GM20431 (cell line): ENCODE data around the gene VPS26B.

Experiments used
- in situ Hi-C: fragments of 300-500 bp; cut with MseI, MboI; formaldehyde crosslinking; loops from one replicate; pipeline ENCODE4 v1.15.0; 2020; ENCODE audit warnings: low sequenced_read_pairs; ENCODE audit not compliant: unreplicated experiment

VPS26B gene

DNA sequence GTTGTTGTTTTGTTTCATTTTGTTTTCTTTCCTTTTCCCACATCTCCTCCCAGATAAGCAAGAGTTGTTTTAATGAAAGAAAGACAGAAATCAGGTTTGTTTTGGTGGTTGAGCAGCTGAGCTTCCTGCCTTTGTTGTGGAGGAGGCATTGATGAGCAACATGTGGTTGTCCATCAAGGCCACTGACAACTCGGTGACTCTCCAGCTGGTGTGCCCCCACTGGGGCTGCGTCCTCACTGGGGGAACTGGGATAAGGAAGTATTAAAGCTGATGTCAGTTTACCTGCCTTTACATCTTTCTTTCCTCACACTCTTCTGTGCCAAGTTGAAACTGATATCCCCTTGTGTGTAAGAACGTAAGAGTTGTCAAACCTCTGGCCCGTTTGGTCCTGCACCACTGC is 5.9 kb downstream of the VPS26B start:
- in situ Hi-C loops: no loop called here

DNA sequence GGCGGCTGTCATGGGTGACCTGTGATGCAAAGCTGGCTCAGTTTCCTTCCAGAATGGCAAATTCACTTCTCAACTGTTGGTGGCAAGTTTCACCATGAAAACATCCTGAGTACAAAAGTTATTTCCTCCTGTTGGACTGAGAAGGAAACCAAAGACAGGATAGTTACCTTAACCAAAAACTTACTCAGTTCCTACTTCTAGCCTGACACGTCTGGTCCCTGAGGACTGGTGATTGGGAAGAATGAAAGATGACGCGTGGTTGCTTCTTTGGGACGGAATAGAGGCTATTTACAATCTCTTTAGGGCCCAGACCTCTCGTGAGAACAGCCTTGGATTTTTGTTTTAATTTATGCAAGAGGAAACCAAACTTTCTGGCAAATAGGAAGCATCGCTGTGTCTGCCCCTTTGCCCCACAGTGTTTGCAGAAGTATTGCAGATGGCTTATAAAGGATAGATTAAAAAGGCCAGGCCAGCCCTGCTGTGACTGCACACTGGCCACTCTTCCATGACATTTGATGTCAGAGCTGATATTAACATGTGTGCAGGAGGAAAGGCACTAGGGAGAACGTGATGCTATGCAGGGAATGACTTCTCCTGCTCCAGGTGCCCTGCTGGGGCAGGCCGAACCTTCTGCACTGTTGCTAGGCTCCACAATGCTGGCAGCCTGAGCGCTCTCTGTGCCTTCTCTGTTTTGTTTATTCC is 7.6 kb downstream of the VPS26B start:
- in situ Hi-C loops: no loop called here

DNA sequence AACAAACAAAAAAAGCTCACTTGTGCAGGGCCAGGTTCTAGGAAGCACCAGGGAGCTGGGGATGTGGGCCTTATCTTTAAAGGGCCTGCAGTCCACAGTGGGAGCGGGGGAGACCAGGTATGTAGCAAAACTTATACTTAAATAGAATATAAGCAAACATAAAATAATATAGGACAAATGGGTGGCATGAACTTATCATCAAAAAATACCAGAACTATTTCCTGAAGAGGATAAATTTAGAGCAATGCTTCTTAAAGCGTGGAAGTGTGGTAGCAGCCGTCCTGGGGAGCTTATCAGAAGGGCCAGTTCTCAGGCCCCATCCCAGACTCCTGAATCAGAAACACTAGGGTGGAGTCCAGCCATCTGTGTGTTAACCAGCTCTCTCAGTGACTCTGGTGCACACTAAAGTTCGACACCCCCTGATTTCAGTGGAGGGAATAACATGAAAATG is 9.3 kb downstream of the VPS26B start:
- in situ Hi-C loops: no loop called here

DNA sequence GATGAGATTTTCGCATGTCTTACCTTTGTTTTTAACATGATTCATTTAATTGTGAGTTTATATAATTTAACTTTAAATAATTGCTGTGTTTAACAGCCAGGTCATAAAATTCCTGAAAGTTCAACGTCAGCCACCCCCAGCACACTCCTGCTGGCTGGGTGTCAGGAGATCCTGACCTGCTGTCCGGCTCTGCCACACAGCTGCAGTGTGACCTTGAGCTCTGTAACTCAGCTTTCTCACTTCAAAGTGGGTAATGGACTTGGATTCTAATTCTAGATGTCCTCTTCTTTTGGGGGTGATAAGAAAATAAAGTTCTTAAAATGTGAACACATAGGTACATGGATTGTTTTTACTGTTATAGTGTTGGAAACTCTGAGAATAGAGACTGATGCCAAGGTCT is 10.9 kb downstream of the VPS26B start:
- in situ Hi-C loops: no loop called here

DNA sequence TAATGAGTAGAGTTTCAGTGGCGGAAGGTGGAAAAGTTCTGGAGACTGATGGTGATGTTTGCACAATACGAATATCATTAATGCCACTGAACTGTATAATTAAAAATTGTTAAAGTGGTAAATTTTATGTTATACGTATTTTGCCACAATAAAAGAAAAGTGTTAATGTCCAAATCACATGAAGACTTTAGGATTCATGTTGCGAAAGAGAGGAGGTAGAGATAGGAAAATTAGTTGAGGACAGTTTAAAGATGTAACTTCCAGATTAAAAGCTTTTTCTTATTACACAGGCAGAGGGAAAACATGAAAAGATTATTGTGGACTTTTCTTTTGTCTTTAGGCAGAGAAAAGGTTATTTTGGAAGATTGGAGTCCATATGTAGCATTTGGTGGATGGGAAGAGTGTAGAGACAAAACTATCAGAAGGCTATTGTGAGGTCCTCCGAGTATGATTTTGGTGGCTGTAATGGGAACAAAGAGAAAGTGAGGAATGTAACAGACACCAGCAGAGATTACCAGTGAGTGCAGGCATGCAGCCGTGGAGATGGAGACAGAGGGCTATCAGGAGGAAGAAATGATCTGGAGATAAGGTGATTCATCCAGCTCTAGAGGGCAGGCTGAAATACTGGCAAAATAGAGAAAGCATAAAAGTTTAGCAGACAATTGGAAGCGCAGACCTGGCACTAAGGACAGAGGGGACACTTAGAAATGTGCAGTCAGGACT is 12.5 kb downstream of the VPS26B start:
- in situ Hi-C loops: no loop called here

DNA sequence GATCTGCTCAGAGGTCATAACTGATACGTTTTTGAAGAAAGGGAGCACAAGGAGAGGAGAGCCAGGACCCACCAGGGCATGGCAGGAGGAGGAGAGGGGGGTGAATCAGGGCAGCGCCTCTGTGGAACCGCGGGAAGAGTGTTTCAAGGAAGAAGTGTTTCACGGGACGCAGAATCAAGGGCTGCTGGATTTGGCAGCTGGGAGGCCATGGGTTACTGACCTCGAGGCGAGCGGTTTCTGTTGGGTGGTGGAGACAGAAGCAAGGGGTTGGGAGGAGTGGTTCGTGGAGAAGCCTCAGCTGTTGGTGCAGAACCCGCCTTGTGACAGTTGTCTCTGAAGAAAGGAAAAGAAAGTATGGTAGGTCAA is 13.1 kb downstream of the VPS26B start:
- in situ Hi-C loops: no loop called here

DNA sequence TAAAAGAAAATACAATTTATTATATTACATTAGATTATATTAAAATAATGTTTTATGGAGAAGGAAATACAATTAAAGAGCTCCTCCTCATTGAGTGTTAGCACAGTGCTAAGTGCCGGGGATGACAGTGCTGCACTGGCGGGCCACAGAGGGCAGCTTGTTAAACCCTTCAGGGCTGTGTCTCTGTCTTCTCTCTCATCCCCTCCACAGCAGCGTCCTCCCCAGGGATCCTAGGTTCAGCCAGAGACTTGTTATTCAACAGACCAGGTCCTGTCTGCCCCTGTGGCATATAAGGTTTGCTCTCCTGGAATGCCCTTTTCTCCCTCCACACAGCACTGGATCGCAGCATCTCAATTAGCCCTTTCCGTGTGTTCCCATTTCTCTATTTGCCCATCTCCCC is 14.5 kb downstream of the VPS26B start:
- in situ Hi-C loops: no loop called here

DNA sequence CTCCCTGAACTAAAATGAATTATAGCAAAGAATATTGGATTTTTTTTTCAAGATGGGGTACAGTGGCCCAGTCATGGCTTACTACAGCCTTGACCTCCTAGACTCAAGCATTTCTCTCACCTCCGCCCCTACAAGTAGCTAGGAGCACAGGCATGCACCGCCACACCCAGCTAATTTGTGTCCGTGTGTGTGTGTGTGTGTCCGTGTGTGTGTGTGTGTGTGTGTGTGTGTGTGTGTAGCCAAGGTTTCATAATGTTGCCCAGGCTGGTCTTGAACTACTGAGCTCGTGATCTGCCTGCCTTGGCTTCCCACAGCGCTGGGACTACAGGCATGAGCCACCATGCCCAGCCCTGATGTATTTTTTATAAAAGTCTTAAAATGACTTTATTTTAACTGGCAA is 16.1 kb downstream of the VPS26B start:
- in situ Hi-C loops: no loop called here

DNA sequence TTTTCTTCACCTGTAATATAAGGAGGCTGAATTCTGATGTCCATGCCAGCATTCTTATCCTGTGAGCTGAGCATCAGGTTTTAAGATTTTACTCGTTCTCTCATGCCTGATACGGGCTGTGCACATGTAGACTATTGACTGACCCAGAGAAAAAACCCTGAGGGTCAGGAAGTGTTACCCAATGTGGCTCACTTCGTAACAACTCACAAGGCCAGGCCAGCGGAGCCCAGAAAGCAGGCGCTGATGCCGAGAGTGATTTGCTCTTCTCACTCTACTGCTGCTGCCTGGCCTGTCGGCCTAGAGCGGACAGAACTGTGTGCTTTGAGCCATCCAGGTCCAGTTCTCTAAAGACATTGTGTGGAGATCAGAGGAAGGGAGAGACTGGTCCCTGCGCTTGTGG is 17.9 kb downstream of the VPS26B start:
- in situ Hi-C loops: no loop called here

DNA sequence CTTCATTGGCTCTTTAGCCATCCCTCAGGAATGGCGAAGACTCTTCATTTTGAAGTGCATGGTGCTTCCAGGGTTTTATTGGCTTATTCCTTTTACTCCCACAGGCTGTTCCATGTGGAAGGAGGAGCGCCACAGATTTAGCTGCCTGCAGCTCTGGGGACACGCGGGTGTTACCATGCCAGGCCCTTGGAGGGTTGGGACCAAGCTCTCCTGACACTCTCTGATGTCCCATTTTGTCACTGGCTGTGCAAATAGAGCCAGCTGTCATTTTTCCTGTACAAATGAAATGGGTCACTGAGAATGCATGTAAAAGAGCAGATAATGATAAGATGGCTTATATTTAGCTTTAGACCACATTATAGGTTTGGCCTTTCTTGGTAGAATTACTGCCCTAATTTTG is 19.4 kb downstream of the VPS26B start:
- in situ Hi-C loops: no loop called here

DNA sequence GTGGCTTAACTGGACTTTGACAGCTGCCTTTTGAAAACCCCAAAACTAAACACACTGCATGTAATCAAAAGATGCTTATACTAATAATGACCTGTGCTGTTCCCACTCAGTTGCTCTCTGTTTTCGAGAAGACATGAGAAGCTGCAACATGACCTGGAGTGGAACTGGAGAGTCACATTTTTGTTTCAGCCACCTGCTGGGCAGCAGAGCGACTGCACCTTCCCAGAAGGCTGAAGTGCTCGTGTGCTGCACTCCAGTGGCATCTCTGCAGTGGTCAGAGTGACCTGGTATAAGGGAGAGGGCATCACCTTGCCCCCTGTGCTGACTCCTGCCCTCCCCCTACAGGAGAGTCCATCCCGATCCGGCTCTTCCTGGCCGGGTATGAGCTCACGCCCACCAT is 20.1 kb downstream of the VPS26B start:
- in situ Hi-C loops: no loop called here

DNA sequence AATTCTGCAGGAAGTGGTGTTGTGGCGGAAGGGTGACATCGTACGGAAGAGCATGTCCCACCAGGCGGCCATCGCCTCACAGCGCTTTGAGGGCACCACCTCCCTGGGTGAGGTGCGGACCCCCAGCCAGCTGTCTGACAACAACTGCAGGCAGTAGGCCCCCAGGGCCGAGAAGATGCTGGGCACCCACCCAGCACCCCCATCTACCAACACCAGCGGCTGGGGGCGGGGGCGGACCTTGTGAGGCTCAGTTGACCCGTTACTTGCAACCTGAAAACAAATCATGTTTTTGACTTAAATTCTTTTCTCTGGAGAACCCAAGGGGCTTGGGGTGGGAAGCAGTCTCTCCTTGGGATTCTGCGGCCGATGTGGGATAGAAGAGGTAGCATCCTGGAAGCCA is 21.0 kb downstream of the VPS26B start:
- in situ Hi-C loops: no loop called here

DNA sequence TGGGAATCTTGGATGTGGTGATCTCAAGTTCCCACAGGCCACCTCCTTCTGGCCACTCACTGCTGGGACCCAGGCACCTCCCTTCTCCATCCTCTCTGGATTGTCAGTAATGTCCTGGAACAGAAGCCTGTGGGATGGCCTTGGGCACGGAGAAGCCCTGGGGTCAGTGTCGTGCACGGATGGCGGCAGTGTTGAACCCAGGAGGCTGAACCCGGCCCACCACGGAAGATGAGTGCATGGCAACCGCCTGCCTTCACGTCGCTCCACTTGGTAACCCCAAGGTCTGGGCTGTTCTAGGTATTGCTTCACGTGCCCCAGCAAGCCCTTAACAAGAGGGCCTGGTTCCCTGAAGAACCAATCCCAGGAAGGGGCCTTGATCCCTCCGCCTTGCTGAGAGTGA is 21.6 kb downstream of the VPS26B start:
- in situ Hi-C loops: no loop called here

DNA sequence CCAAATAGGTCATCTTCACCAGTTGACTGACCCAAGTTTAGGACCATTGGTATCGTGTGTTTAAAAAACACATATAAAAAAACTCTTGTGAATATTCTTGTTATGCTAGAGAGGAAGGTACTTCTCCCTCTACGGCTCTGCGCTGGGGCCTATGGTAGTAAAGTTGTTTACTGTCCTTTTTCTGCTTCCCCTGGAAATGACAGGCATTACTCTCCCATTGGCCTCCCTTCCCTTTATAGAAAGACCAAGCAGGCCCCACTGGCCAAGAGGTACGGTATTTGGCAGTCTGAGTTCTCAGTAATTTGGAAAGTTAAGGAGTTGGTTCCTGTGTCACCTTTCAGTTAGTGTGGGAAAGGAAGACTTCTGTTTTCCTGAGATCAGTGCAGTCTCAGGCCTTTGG is 22.2 kb downstream of the VPS26B start:
- in situ Hi-C loops: no loop called here

DNA sequence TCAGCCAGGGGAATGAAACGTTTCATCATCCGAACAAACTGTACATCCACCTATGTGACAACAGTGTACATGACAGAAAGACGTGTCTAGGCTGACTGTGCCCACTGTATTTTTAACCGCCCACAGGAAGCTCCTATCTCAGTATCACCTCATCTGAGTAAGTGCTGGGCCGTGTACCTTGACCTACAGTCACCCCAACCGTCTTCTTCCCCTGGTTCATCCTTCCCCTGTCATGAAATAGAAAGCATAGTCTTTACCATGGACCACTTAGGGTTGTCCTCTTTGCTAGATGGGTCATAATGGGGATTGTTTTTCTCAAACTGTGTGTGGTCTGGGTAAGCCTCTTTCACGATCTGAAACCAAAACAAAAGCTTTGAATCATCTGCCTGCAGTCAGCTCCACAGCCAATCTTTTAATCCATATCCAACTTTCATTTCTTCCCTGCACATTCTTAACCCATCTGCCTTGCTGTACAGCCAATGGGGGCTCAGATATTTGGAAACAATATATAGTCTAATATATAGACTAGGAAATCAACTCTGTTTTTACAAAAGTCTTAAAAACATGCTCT is 24.5 kb downstream of the VPS26B start:
- in situ Hi-C loops: no loop called here

DNA sequence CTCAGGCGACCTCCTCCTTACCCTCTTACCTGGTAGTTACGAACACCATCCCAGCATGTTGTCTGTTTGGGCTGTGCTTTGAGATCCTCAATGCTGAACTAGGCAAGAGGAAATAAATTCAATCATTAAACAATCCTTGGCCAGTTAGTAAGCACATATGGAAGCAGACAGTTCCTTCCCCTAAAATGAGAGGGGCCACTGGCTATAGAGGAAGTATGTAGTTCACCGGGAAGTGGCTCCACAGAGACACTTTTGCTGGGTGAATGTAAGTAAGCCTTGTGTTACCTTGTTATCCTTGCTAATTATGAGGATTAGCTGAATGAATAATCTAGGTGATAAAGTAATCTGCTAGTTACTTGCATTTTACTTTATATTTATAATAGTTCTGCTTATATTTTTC is 25.8 kb downstream of the VPS26B start:
- in situ Hi-C loops: no loop called here

DNA sequence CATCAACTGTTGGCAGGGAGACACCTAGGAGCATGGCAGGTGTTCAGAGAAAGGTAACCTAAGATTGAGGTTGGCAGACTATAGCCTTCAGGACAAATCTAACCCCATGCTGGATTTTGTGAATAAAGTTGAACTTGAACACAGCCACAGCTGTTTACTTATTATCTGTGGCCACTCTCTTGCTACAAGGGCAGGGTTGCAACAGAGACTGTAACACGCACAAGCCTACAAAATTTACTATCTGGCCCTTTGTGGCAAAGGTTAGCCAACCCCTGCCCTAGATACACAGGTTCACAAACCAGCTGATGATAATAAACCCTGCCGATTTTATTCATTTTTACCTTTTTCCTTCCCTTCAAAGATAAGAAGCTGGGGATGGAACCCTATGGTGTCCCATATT is 26.2 kb downstream of the VPS26B start:
- in situ Hi-C loops: no loop called here

DNA sequence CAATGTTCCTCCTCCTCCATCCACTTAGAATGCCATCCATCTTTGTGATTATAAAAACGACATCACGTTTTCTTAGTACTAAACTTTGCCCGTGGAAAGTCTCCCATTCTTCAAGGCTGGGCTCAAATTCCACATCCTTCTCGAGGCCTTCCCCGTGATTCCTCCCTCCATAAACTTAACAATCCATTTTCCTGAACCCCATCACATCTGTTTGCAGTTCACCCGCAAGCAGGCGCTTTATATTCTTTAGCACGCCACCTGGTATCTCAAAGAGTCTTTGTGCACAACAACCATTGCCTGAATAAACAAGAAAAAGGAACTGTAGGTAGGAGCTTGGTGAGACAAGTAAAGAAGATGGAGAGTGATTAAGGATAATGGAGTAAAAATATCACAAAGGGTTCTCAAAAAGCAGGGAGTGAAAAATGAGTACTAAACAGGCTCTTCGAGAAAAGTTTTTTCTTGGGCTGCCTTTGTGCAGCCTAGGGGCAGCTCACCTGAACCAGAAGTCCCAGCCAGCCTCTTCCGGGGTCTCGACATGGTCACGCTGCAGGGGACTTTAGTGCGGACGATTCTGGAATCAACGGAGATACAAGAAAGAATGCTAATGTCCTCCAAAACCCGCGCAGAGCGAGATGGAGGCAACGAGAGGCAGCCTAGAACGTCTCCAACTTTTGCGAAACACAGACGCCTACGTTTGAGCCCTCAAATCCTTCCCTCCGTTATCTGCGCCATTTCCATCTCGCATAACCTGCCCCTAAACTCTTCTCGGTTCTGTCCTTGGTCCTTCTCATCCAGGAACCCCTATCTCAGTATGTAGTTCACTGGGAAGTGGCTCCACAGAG is 28.1 kb downstream of the VPS26B start:
- in situ Hi-C loops: no loop called here

DNA sequence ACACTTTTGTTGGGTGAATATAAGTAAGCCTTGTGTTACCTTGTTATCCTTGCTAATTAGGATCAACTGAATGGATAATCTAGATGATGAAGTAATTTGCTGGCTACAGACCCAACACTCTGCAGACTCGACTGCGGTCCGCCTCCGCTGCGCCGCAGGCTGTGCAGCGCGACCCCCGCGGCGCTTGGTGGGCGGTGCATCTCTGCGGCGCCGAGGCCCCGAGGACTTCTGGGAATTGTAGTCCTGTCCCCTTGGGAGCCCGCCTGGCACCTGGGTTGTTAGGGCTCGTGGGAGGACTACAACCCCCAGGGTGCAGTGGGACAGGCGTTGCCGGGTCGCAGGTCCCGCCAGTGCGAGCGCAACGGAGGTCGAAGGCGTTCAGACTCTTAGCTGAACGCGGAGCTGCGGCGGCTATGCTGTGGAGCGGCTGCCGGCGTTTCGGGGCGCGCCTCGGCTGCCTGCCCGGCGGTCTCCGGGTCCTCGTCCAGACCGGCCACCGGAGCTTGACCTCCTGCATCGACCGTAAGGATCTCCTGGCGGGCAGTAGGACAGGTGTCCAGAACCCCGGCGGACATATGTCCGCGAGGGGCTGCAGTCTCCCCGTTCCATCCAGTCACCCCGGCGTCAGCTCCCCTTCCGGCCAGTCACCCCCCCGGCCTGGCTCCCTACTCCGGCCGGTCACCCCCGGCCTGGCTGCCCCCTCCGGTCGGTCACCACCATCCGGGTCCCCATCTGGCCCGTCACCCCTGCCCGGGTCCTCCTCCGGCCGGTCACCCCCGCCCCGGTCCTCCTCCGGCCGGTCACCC is 28.9 kb downstream of the VPS26B start, which contains the start of the genes ACAD8 and THYN1:
ACAD8 (plus strand) TSS at position 381 of the 806 bp plus-strand sequence; CDS start at position 414, 33 bp downstream.
THYN1 (minus strand) TSS at position 165 of the 806 bp plus-strand sequence. CDS start 470 bp downstream, outside the sequence.
- in situ Hi-C loops: no loop called here
